Karpas-422 (cell line): ENCODE measurements around the gene BNIP1. TPM values are rescaled to one million over a fixed set of nuclear protein-coding genes. Genes with fewer than 3 reads are reported as not detected.

Experiments
- DNase-seq: peaks from one replicate; pipeline ENCODE4 v3.0.0-alpha.2; 2015
- H2AFZ ChIP-seq: fragments of 200-600 bp; sonication (generic); 2 replicates; pipeline ENCODE4 v1.6.1; 2014; ENCODE audit warnings: antibody characterized with exemption, low read length, mixed read lengths
- H3K27ac ChIP-seq: fragments of 200-600 bp; sonication (generic); 2 replicates; pipeline ENCODE4 v1.5.1; 2014; ENCODE audit warnings: mild to moderate bottlenecking, low read length, moderate library complexity
- H3K27me3 ChIP-seq: fragments of 200-600 bp; sonication (generic); 2 replicates; pipeline ENCODE4 v1.6.1; 2014; ENCODE audit warnings: low read length, mixed read lengths
- H3K36me3 ChIP-seq: fragments of 200-600 bp; sonication (generic); 2 replicates; pipeline ENCODE4 v1.6.1; 2014; ENCODE audit warnings: low read length, mixed read lengths; ENCODE audit not compliant: insufficient read depth
- H3K4me1 ChIP-seq: fragments of 200-600 bp; sonication (generic); 2 replicates; pipeline ENCODE4 v1.6.1; 2014; ENCODE audit warnings: mild to moderate bottlenecking, low read length, mixed read lengths
- H3K4me2 ChIP-seq: fragments of 200-600 bp; sonication (generic); 2 replicates; pipeline ENCODE4 v1.6.1; 2014; ENCODE audit warnings: low read length, low read depth, mild to moderate bottlenecking; ENCODE audit not compliant: poor library complexity, severe bottlenecking
- H3K4me3 ChIP-seq: fragments of 200-600 bp; sonication (generic); 2 replicates; pipeline ENCODE4 v1.5.1; 2014; ENCODE audit warnings: mild to moderate bottlenecking, antibody characterized with exemption, low read length, mixed read lengths
- H3K79me2 ChIP-seq: fragments of 200-600 bp; sonication (generic); 2 replicates; pipeline ENCODE4 v1.6.1; 2014; ENCODE audit warnings: mild to moderate bottlenecking, low read length, mixed read lengths
- H3K9ac ChIP-seq: fragments of 200-600 bp; sonication (generic); 2 replicates; pipeline ENCODE4 v1.6.0; 2014; ENCODE audit warnings: low read length
- H3K9me2 ChIP-seq: fragments of 200-600 bp; sonication (generic), shearing (Covaris generic); replicated peaks from 2 replicates; pipeline ENCODE4 v1.6.0; 2014; ENCODE audit warnings: mild to moderate bottlenecking, low read length, moderate library complexity; ENCODE audit not compliant: insufficient read depth
- H3K9me3 ChIP-seq: fragments of 300-700, 200-600 bp; sonication (generic); 2 replicates; pipeline ENCODE4 v1.6.1; 2014; ENCODE audit warnings: low read length, mixed read lengths
- H4K20me1 ChIP-seq: fragments of 200-600 bp; sonication (generic); 2 replicates; pipeline ENCODE4 v1.6.1; 2014; ENCODE audit warnings: mild to moderate bottlenecking, antibody characterized with exemption, low read length, low read depth; ENCODE audit not compliant: insufficient read depth
- total RNA-seq: library from RNA; depleted of rRNA; stranded (reverse); fragments of >200 nt; shearing (Covaris generic); gene quantifications from 2 replicates; pipeline ENCODE4 v1.2.3, GENCODE V29; 2014; ENCODE audit warnings: low replicate concordance; rRNA removed

The BNIP1 gene, protein sequence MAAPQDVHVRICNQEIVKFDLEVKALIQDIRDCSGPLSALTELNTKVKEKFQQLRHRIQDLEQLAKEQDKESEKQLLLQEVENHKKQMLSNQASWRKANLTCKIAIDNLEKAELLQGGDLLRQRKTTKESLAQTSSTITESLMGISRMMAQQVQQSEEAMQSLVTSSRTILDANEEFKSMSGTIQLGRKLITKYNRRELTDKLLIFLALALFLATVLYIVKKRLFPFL
- total RNA-seq = 13.8 and 15.1 TPM in 2 replicates

DNA sequence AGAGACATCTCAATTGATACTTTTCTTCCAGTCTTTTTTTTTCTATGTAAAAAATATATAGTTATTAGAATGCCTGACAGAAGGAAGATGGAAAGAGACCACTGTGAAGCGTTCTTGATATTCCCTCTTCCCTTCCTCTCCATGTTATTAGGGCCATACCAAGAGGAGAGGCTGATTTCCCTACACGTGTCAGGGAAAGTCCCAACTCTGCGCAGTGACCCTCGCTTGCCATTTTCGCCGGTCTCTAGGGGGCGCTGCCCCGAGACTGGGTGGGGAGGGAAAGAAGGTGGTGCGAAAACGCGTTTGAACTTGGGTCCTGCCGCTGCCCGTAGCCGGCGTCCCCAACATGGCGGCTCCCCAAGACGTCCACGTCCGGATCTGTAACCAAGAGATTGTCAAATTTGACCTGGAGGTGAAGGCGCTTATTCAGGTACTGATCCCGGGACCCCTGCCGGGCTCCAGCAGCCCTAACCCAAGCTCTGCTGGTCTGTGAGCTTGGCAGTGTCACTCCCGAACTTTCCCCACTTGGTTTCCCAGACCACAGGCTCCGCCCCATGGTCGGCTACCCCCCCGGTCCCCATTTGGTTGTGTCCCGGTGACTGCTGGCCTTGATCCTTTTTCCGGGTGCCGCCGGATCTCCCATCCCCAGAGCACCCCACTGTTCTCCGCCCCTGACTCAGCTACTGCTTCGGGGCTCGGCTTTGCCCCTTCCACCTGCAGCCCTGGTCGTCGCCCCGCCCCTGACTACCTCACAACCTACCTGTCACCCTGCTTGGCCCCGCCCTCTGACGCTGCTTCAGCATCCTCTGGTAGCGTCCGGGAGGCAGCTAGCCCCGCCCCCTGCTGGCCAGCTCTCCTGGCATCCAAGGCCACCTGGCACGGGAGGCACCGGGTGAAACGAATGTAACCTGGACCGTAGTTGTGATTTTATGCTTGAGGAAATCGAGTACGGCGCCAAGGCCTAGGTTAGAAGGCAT, at the start of gene BNIP1:
BNIP1 (plus strand) TSS at position 332 of the 977 bp plus-strand sequence; CDS start at position 347, 15 bp downstream.
- peaks cover 14% of the 10 kb centered on the region for H3K36me3 ChIP-seq
- H3K27ac ChIP-seq = no peak within 1 kb of the TSS
- H3K79me2 ChIP-seq = peaks cover 11% of the 10 kb centered on the region
- peak within 1 kb of the TSS; percentile 73 for H3K9ac ChIP-seq
- H3K9me3 ChIP-seq = no peaks in the 10 kb centered on the region
- peaks cover 16% of the 10 kb centered on the region for H3K4me1 ChIP-seq
- peak within 1 kb of the TSS; percentile 99 for H3K4me2 ChIP-seq
- H3K27me3 ChIP-seq = no peaks in the 10 kb centered on the region
- no peaks in the 10 kb centered on the region for H4K20me1 ChIP-seq
- peak within 1 kb of the TSS; percentile 85 for H2AFZ ChIP-seq
- H3K4me3 ChIP-seq = peak within 1 kb of the TSS; percentile 89
- H3K9me2 ChIP-seq = no peaks in the 10 kb centered on the region
- peak; percentile 98 for DNase-seq

DNA sequence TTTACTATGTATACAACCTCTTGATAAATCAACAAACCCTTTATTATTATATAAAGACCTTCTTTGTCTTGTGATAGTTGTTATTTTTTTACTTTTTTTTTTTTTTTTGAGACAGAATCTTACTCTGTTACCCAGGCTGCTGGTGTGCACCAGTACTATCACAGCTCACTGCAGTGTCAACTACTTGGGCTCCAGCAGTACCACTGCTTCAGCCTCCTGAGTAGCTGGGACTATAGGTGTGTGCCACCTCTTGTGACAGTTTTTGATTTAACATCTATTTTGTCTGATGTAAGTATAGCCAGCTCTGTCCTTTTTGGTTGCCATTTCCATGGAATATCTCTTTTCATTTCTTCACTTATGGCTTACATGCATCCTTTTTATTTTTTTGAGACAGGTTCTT, 45.5 kb upstream of the BNIP1 start:
- H3K36me3 ChIP-seq = no peaks in the 10 kb centered on the region; the same call in 1 of the 2 replicates
- peaks cover 32% of the 10 kb centered on the region for H3K79me2 ChIP-seq
- H3K27me3 ChIP-seq = no peaks in the 10 kb centered on the region
- no peak overlapping the region for H3K4me2 ChIP-seq
- H3K9ac ChIP-seq = no peak overlapping the region
- no peak for DNase-seq
- no peaks in the 10 kb centered on the region for H3K9me2 ChIP-seq
- H3K27ac ChIP-seq = no peak overlapping the region
- H3K4me1 ChIP-seq = no peaks in the 10 kb centered on the region
- no peak overlapping the region for H3K4me3 ChIP-seq
- no peaks in the 10 kb centered on the region for H4K20me1 ChIP-seq
- H3K9me3 ChIP-seq = peaks cover 3% of the 10 kb centered on the region; the same call in 1 of the 2 replicates
- H2AFZ ChIP-seq = no peak overlapping the region

DNA sequence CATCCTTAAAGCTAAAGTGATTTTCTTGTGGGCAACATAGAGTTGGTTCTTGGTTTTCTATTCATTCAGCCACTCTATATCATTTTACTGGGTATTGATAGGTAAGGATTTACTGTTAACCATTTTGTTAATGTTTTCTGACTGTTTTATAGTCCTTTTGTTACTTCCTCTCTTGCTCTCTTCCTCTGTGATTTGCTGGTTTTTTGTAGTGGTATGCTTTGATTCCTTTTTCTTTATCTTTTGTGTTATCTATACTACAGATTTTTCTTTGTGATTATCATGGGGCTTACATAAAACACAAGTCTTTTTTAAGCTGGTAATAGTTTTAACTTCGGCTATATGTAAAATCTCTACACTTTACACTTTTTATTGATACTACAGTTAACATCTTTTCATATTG, 44.9 kb upstream of the BNIP1 start:
- Histone ChIP-seq H3K9me2 (no peaks in the 10 kb centered on the region), H3K36me3 (no peaks in the 10 kb centered on the region; the same call in 1 of the 2 replicates), H3K79me2 (peaks cover 33% of the 10 kb centered on the region), H3K27ac (no peak overlapping the region), H3K4me1 (no peaks in the 10 kb centered on the region), H3K4me2 (no peak overlapping the region), H4K20me1 (no peaks in the 10 kb centered on the region), H2AFZ (no peak overlapping the region), H3K4me3 (no peak overlapping the region), H3K27me3 (no peaks in the 10 kb centered on the region), H3K9me3 (peaks cover 3% of the 10 kb centered on the region; the same call in 1 of the 2 replicates), H3K9ac (no peak overlapping the region)
- no peak for DNase-seq

DNA sequence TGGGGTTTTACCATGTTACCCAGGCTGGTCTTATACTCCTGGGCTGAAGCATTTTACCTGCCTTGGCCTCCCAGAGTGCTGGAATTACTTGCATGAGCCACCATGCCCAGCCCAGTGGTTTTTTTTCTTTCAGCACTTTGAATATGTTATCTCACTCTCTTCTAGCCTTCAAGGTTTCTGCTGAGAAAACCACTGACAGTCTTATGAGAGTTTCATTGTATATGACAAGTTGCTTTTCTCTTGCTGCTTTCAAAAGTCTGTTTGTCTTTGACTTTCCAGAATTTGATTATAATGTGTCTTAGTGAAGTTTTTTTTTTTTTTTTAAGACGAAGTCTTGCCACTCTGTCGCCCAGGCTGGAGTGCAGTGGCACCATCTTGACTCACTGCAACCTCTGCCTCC, 43.1 kb upstream of the BNIP1 start:
- H3K27ac ChIP-seq = no peak overlapping the region
- H2AFZ ChIP-seq = no peak overlapping the region
- no peaks in the 10 kb centered on the region for H3K9me2 ChIP-seq
- H3K9me3 ChIP-seq = peaks cover 3% of the 10 kb centered on the region; the same call in 1 of the 2 replicates
- H3K4me1 ChIP-seq = no peaks in the 10 kb centered on the region
- peaks cover 34% of the 10 kb centered on the region for H3K79me2 ChIP-seq
- no peaks in the 10 kb centered on the region; the same call in 1 of the 2 replicates for H3K36me3 ChIP-seq
- H3K9ac ChIP-seq = no peak overlapping the region
- no peak for DNase-seq
- no peak overlapping the region for H3K4me2 ChIP-seq
- H4K20me1 ChIP-seq = no peaks in the 10 kb centered on the region
- no peaks in the 10 kb centered on the region for H3K27me3 ChIP-seq
- no peak overlapping the region for H3K4me3 ChIP-seq

DNA sequence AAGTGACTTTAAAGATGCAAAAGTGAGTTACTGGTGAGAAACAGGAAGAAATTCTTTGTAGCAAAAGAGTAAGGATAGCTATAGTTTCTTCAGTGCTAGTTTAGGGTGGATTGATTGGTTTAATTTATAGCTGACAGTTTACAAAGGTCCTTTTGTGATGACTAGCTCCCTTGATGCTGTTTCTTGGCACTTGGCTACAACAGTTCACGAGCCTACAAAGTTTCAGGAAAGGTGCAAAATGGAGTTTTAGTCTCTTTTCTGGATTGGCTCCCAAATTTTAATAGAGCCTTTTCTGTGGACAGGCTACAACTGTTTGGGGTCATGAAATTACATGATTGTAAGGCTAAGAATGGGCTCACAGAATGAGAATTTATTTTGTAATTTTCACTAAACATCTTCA, 40.9 kb upstream of the BNIP1 start:
- Histone ChIP-seq H3K9ac (no peak overlapping the region), H4K20me1 (no peaks in the 10 kb centered on the region), H3K4me1 (no peaks in the 10 kb centered on the region), H2AFZ (no peak overlapping the region), H3K27me3 (no peaks in the 10 kb centered on the region), H3K9me2 (no peaks in the 10 kb centered on the region), H3K27ac (no peak overlapping the region), H3K36me3 (no peaks in the 10 kb centered on the region; the same call in 1 of the 2 replicates), H3K79me2 (peaks cover 27% of the 10 kb centered on the region), H3K4me3 (no peak overlapping the region), H3K9me3 (peaks cover 3% of the 10 kb centered on the region; the same call in 1 of the 2 replicates), H3K4me2 (no peak overlapping the region)
- DNase-seq = peak; percentile 28

DNA sequence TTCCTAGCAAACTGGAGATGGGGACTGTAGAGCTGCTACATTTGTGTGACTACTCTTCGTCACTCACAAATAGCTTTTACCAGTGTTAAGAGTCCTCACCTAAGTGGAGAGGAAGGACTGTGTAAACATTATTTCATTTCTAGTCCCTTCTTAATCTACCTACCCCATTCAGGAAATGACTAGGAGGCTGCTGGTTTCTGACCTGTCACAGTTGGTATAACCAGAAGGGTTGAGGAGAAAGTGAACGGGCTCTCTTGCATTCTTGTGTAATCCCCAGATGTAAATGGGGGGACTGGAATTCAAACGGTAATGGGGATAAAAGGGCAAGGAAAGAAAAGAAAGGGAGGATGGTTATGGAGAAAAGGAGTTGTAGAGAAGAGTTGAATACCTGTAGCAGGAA, 35.4 kb upstream of the BNIP1 start:
- no peak overlapping the region for H2AFZ ChIP-seq
- no peaks in the 10 kb centered on the region; the same call in 1 of the 2 replicates for H3K36me3 ChIP-seq
- H3K4me1 ChIP-seq = no peaks in the 10 kb centered on the region
- no peak overlapping the region for H3K9ac ChIP-seq
- H3K27me3 ChIP-seq = no peaks in the 10 kb centered on the region
- no peaks in the 10 kb centered on the region for H3K9me3 ChIP-seq
- H3K79me2 ChIP-seq = 0 out of 2 replicates have a peak, but pooled peaks cover 8% of the 10 kb centered on the region
- no peaks in the 10 kb centered on the region for H3K9me2 ChIP-seq
- H3K4me3 ChIP-seq = no peak overlapping the region
- H4K20me1 ChIP-seq = no peaks in the 10 kb centered on the region
- H3K4me2 ChIP-seq = no peak overlapping the region
- no peak overlapping the region for H3K27ac ChIP-seq
- no peak for DNase-seq

DNA sequence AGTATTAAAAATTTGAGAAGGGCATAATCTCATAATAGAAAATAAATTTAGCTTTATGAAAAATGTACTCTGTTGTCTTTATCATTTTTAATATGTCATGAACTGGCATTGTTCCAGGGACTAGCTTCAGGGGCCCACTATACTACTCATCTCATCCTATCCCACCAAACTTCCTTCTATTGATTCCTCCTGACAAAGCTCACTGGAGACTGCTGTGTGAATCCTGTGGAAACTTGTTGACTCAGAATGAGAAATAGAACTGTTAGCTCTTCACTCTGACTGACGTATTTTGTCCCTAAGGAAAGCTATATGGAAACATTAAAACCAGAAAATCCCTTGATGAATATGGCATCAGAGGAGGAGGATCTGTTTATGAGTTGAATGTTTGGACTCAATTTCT, 29.8 kb upstream of the BNIP1 start:
- no peaks in the 10 kb centered on the region for H3K27me3 ChIP-seq
- H4K20me1 ChIP-seq = no peaks in the 10 kb centered on the region
- peaks cover 5% of the 10 kb centered on the region; the same call in 1 of the 2 replicates for H3K9me3 ChIP-seq
- no peak for DNase-seq
- peaks cover 11% of the 10 kb centered on the region for H3K36me3 ChIP-seq
- H3K4me3 ChIP-seq = no peak overlapping the region
- H3K9me2 ChIP-seq = no peaks in the 10 kb centered on the region
- no peak overlapping the region for H3K9ac ChIP-seq
- no peaks in the 10 kb centered on the region for H3K79me2 ChIP-seq
- H3K4me2 ChIP-seq = no peak overlapping the region
- H2AFZ ChIP-seq = no peak overlapping the region
- no peaks in the 10 kb centered on the region for H3K4me1 ChIP-seq
- H3K27ac ChIP-seq = no peak overlapping the region

DNA sequence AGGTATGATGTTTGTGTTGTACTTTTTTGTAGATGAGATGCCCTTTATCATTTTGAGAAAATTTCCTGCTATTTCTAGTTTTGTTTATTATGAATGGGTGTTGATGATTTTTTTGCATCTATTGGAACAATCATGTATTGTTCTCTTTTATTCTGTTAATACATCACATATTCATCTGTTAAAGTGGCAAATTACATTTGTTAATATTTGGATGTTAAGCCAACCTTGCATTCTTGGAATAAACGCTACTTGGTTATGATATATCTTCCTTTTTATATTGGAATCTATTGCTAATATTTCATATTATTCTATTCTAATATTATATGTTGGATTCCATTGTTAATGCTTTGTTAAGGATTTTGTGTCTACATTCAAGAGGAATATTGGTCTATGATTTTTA, 24.6 kb upstream of the BNIP1 start:
- Histone ChIP-seq H3K9me2 (no peaks in the 10 kb centered on the region), H3K27ac (no peak overlapping the region)

More for the DNA sequence above, 24.6 kb upstream of the BNIP1 start:
- H3K27me3 ChIP-seq = no peaks in the 10 kb centered on the region
- no peak for DNase-seq
- no peak overlapping the region for H2AFZ ChIP-seq
- H3K4me2 ChIP-seq = no peak overlapping the region
- no peak overlapping the region for H3K4me3 ChIP-seq
- no peaks in the 10 kb centered on the region for H4K20me1 ChIP-seq
- H3K36me3 ChIP-seq = peaks cover 12% of the 10 kb centered on the region
- H3K4me1 ChIP-seq = no peaks in the 10 kb centered on the region
- H3K9me3 ChIP-seq = peaks cover 11% of the 10 kb centered on the region; the same call in 1 of the 2 replicates
- no peaks in the 10 kb centered on the region for H3K79me2 ChIP-seq
- H3K9ac ChIP-seq = no peak overlapping the region
